ENCODE measurements around the gene LHFPL6.

Gene LHFPL6

GRCh38 chr13:39385154-39385553, 217.8 kb downstream of the LHFPL6 start:
- no peak for DNase-seq
- Mint-ChIP-seq H3K4me3 (no peak overlapping the region), H3K36me3 (ENCODE audit: low read depth) (peaks cover under 1% of the 10 kb centered on the region), H3K27ac (no peak overlapping the region), H3K27me3 (ENCODE audit: low read depth, poor library complexity) (peaks cover 5% of the 10 kb centered on the region), H3K9me3 (peaks cover 11% of the 10 kb centered on the region), H3K4me1 (peaks cover 31% of the 10 kb centered on the region)
- TF ChIP-seq CTCF (IDR thresholded peaks at IDR 0.05): no peak

GRCh38 chr13:39381456-39381855, 221.5 kb downstream of the LHFPL6 start:
- Mint-ChIP-seq H3K27ac (no peak overlapping the region), H3K27me3 (ENCODE audit: low read depth, poor library complexity) (no peaks in the 10 kb centered on the region), H3K4me1 (peaks cover 19% of the 10 kb centered on the region), H3K9me3 (peaks cover 15% of the 10 kb centered on the region), H3K4me3 (no peak overlapping the region), H3K36me3 (ENCODE audit: low read depth) (peaks cover 5% of the 10 kb centered on the region)
- TF ChIP-seq CTCF (IDR thresholded peaks at IDR 0.05): no peak
- DNase-seq: no peak

- Mint-ChIP-seq H3K9me3 (peaks cover 15% of the 10 kb centered on the region), H3K4me3 (no peak overlapping the region), H3K27ac (no peak overlapping the region), H3K4me1 (peaks cover 6% of the 10 kb centered on the region), H3K27me3 (ENCODE audit: low read depth, poor library complexity) (no peaks in the 10 kb centered on the region), H3K36me3 (ENCODE audit: low read depth) (peaks cover 5% of the 10 kb centered on the region)
- TF ChIP-seq CTCF (IDR thresholded peaks at IDR 0.05): no peak
- DNase-seq: no peak
Observed at GRCh38 chr13:39379667-39380655, 223.0 kb downstream of the LHFPL6 start.

- Mint-ChIP-seq H3K9me3 (peaks cover 15% of the 10 kb centered on the region), H3K36me3 (ENCODE audit: low read depth) (peaks cover 5% of the 10 kb centered on the region), H3K4me3 (no peak overlapping the region), H3K27me3 (ENCODE audit: low read depth, poor library complexity) (no peaks in the 10 kb centered on the region), H3K4me1 (no peaks in the 10 kb centered on the region), H3K27ac (no peak overlapping the region)
- no peak for DNase-seq
- no peak for TF ChIP-seq CTCF (IDR thresholded peaks at IDR 0.05)
Observed at GRCh38 chr13:39379118-39379517, 223.9 kb downstream of the LHFPL6 start.

GRCh38 chr13:39378306-39378705, 224.7 kb downstream of the LHFPL6 start:
- no peak for DNase-seq
- H3K4me1 Mint-ChIP-seq: peaks cover 2% of the 10 kb centered on the region
- H3K27me3 Mint-ChIP-seq (ENCODE audit: low read depth, poor library complexity): no peaks in the 10 kb centered on the region
- H3K36me3 Mint-ChIP-seq (ENCODE audit: low read depth): peaks cover 5% of the 10 kb centered on the region
- H3K9me3 Mint-ChIP-seq: peaks cover 15% of the 10 kb centered on the region
- no peak for TF ChIP-seq CTCF (IDR thresholded peaks at IDR 0.05)
- no peak overlapping the region for H3K4me3 Mint-ChIP-seq
- H3K27ac Mint-ChIP-seq: no peak overlapping the region

- Mint-ChIP-seq H3K36me3 (ENCODE audit: low read depth) (peaks cover 5% of the 10 kb centered on the region), H3K4me1 (peaks cover 8% of the 10 kb centered on the region), H3K4me3 (no peak overlapping the region), H3K27me3 (ENCODE audit: low read depth, poor library complexity) (no peaks in the 10 kb centered on the region), H3K27ac (no peak overlapping the region), H3K9me3 (peaks cover 15% of the 10 kb centered on the region)
- DNase-seq: no peak
- no peak for TF ChIP-seq CTCF (IDR thresholded peaks at IDR 0.05)
Observed at GRCh38 chr13:39377699-39378098, 225.3 kb downstream of the LHFPL6 start.
